GM23338 (cell line): ENCODE measurements around the gene PARVA. TPM values are rescaled to one million over a fixed set of nuclear protein-coding genes. Genes with fewer than 3 reads are reported as not detected.

Experiments
- ATAC-seq: fragments of 200-7000 bp; cut with Tn5 transposase; 3 replicates; pipeline ENCODE4 v1.9.1; 2020
- DNase-seq: peaks from one replicate; pipeline ENCODE4 v3.0.0-alpha.2; 2015; ENCODE audit warnings: low spot score
- H2AFZ ChIP-seq: fragments of 200-600 bp; sonication (generic); 2 replicates; pipeline ENCODE4 v1.8.0; 2016; ENCODE audit warnings: antibody characterized with exemption, mild to moderate bottlenecking, moderate library complexity
- H3F3A ChIP-seq: fragments of 200-600 bp; sonication (generic); replicated peaks from 2 replicates; pipeline ENCODE4 v1.8.0; 2017; ENCODE audit warnings: antibody characterized with exemption, mixed run types, low read depth
- H3K27ac ChIP-seq: fragments of 200-600 bp; sonication (generic); 2 replicates; pipeline ENCODE4 v1.6.1; 2016; ENCODE audit warnings: low read depth
- H3K27me3 ChIP-seq: fragments of 200-600 bp; sonication (generic); 2 replicates; pipeline ENCODE4 v1.8.0; 2016; ENCODE audit warnings: mild to moderate bottlenecking, mixed run types, moderate library complexity; ENCODE audit not compliant: insufficient read depth
- H3K36me3 ChIP-seq: fragments of 200-600 bp; sonication (generic); 2 replicates; pipeline ENCODE4 v1.8.0; 2016; ENCODE audit warnings: mild to moderate bottlenecking; ENCODE audit not compliant: insufficient read depth
- H3K4me1 ChIP-seq: fragments of 200-600 bp; sonication (generic); 2 replicates; pipeline ENCODE4 v1.8.0; 2016; ENCODE audit warnings: mild to moderate bottlenecking, moderate library complexity; ENCODE audit not compliant: insufficient read depth
- H3K4me2 ChIP-seq: fragments of 200-600 bp; sonication (generic); 2 replicates; pipeline ENCODE4 v1.7.1; 2017; ENCODE audit warnings: mixed run types
- H3K4me3 ChIP-seq: fragments of 200-600 bp; sonication (generic); 2 replicates; pipeline ENCODE4 v1.6.1; 2016; ENCODE audit warnings: mixed run types
- H3K79me2 ChIP-seq: fragments of 200-600 bp; sonication (generic); replicated peaks from 2 replicates; pipeline ENCODE4 v1.8.0; 2017; ENCODE audit warnings: mild to moderate bottlenecking; ENCODE audit not compliant: insufficient read depth
- H3K9me2 ChIP-seq: fragments of 200-600 bp; sonication (generic); 2 replicates; pipeline ENCODE4 v1.8.0; 2017; ENCODE audit not compliant: insufficient read depth
- H4K20me1 ChIP-seq: fragments of 200-600 bp; sonication (generic); replicated peaks from 2 replicates; pipeline ENCODE4 v1.8.0; 2017; ENCODE audit warnings: mild to moderate bottlenecking; ENCODE audit not compliant: insufficient read depth
- H3K27ac Mint-ChIP-seq: 2 replicates; pipeline ENCODE4 v1.8.0; 2020; ENCODE audit warnings: inconsistent platforms, mild to moderate bottlenecking, moderate library complexity, mixed read lengths
- H3K27me3 Mint-ChIP-seq: 3 replicates; pipeline ENCODE4 v1.8.0; 2022; ENCODE audit warnings: low read depth, mild to moderate bottlenecking, moderate library complexity, mixed read lengths, inconsistent platforms; ENCODE audit not compliant: insufficient read depth, poor library complexity
- H3K36me3 Mint-ChIP-seq: 3 replicates; pipeline ENCODE4 v1.8.0; 2021; ENCODE audit warnings: low read depth, mild to moderate bottlenecking, inconsistent platforms, moderate library complexity, mixed read lengths
- H3K4me1 Mint-ChIP-seq: 3 replicates; pipeline ENCODE4 v1.8.0; 2020; ENCODE audit warnings: mild to moderate bottlenecking, inconsistent platforms, mixed read lengths
- H3K4me3 Mint-ChIP-seq: 3 replicates; pipeline ENCODE4 v1.8.0; 2021; ENCODE audit warnings: moderate library complexity, mild to moderate bottlenecking, inconsistent platforms, mixed read lengths
- H3K9me3 Mint-ChIP-seq: 3 replicates; pipeline ENCODE4 v1.8.0; 2020; ENCODE audit warnings: moderate library complexity, mild to moderate bottlenecking, inconsistent platforms, mixed read lengths
- ETS1 ChIP-seq: IDR thresholded peaks from 2 replicates; pipeline ENCODE4 v1.6.1; 2016; ENCODE audit warnings: antibody characterized with exemption
- EZH2 ChIP-seq: fragments of 200-600 bp; sonication (generic); IDR thresholded peaks from one replicate; pipeline ENCODE4 v1.8.0; 2017; ENCODE audit warnings: antibody characterized with exemption, mild to moderate bottlenecking, low read depth; ENCODE audit not compliant: unreplicated experiment
- NANOG ChIP-seq: IDR thresholded peaks from 2 replicates; pipeline ENCODE4 v1.6.1; 2016; ENCODE audit warnings: antibody characterized with exemption, borderline replicate concordance
- POLR2AphosphoS5 ChIP-seq: IDR thresholded peaks from 2 replicates; pipeline ENCODE4 v1.6.1; 2016; ENCODE audit warnings: antibody characterized with exemption, low read depth
- STAT1 ChIP-seq: IDR thresholded peaks from one replicate; pipeline ENCODE4 v1.6.1; 2016; ENCODE audit warnings: antibody characterized with exemption; ENCODE audit not compliant: unreplicated experiment
- ZNF331 ChIP-seq: fragments of 250-450 bp; sonication (Bioruptor Pico); IDR thresholded peaks from 2 replicates; pipeline ENCODE4 v1.5.0; 2020; ENCODE audit warnings: low read depth, mild to moderate bottlenecking, moderate library complexity
- ZNF462 ChIP-seq: fragments of 250-450 bp; sonication (Bioruptor Pico); IDR thresholded peaks from 2 replicates; pipeline ENCODE4 v1.5.0; 2020; ENCODE audit warnings: mild to moderate bottlenecking, moderate library complexity
- polyA plus RNA-seq: library from polyadenylated mRNA; unstranded; fragments of >200 nt; fragmentation: Nextera tagmentation; extraction: Ambion mirVana; gene quantifications from 2 replicates; pipeline ENCODE4 v1.2.1, GENCODE V29; 2016
- total RNA-seq: library from RNA; depleted of rRNA; stranded (reverse); fragments of >200 nt; shearing (Covaris generic); gene quantifications from 2 replicates; pipeline ENCODE4 v1.2.3, GENCODE V29; 2014

PARVA gene
- total and polyA plus RNA-seq, 2 experiments from 2014 or later, result 5.8 to 6.9 TPM

- no peak for TF ChIP-seq ZNF462 (CRISPR knock-in tag)
These were observed 56.9 kb downstream of the PARVA start (continued) for GRCh38 chr11:12434325-12434654.

- no peaks in the 10 kb centered on the region for H3K27me3 ChIP-seq
- ATAC-seq, result no peak
- H3K36me3 Mint-ChIP-seq, result peaks cover 14% of the 10 kb centered on the region
- no peaks in the 10 kb centered on the region for H3K36me3 ChIP-seq
- H3K9me2 ChIP-seq, result peaks cover 5% of the 10 kb centered on the region; the same call in 1 of the 2 replicates
- H3K4me1 ChIP-seq, result no peaks in the 10 kb centered on the region; the same call in 1 of the 2 replicates
- H3K27ac Mint-ChIP-seq, result no peak overlapping the region
- no peak overlapping the region for H3K4me2 ChIP-seq
- peaks cover 20% of the 10 kb centered on the region for H3K4me1 Mint-ChIP-seq
- H2AFZ ChIP-seq, result no peak overlapping the region
- H3K4me3 ChIP-seq, result no peak overlapping the region
- peaks cover 6% of the 10 kb centered on the region for H3K27me3 Mint-ChIP-seq
- H3K4me3 Mint-ChIP-seq, result no peak overlapping the region
- no peaks in the 10 kb centered on the region for H3K79me2 ChIP-seq
- no peaks in the 10 kb centered on the region for H4K20me1 ChIP-seq
- no peaks in the 10 kb centered on the region for H3F3A ChIP-seq
- no peak overlapping the region for H3K27ac ChIP-seq
- H3K9me3 Mint-ChIP-seq, result peaks cover 7% of the 10 kb centered on the region
- no peak for DNase-seq
- TF ChIP-seq POLR2AphosphoS5 (no peak), EZH2 (no peak), STAT1 (no peak), ETS1 (no peak), ZNF462 (CRISPR knock-in tag) (no peak), ZNF331 (CRISPR knock-in tag) (no peak), NANOG (no peak)
These were observed 57.9 kb downstream of the PARVA start for GRCh38 chr11:12435264-12435663.
